Measurements from ENCODE around the gene ATP6V0E2.

DNA sequence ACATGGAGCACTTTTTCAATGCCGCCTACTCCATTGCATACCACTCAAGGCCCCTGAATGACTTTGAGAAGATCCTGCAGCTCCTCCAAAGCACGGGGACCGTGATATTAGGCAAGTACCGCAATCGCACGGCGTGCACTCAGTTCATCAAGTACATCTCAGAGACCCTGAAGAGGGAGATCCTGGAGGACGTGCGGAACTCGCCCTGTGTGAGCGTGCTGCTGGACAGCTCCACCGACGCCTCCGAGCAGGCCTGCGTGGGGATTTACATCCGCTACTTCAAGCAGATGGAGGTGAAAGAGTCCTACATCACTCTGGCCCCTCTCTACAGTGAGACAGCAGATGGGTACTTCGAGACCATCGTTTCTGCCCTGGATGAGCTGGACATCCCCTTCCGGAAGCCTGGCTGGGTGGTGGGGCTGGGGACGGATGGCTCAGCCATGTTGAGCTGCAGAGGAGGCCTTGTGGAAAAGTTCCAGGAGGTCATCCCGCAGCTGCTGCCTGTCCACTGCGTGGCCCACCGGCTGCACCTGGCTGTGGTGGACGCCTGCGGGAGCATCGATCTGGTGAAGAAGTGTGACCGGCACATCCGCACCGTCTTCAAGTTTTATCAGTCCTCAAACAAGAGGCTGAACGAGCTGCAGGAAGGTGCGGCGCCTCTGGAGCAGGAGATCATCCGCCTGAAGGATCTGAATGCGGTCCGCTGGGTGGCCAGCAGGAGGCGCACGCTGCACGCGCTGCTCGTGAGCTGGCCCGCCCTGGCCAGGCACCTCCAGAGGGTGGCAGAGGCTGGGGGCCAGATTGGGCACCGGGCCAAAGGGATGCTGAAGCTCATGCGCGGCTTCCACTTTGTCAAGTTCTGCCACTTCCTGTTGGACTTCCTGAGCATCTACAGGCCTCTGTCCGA, 12.7 kb upstream of the ATP6V0E2 start:
- TF ChIP-seq GATA3 (IDR thresholded peaks at IDR 0.05; ENCODE audit: low read depth, low read length) (no peak), GATA2 (IDR thresholded peaks at IDR 0.05; ENCODE audit: low read depth, low read length) (no peak)

Data from SH-SY5Y (cell line).